SK-N-MC (cell line): ENCODE measurements around the gene SERP2.
A peak's percentile ranks its signal among the peaks of the same experiment; 100 is the strongest.

Experiments used
- DNase-seq: peaks from one replicate; pipeline ENCODE4 v3.0.0-alpha.2; 2011; ENCODE audit warnings: low read depth, low spot score
- H3K27ac ChIP-seq: fragments of 200-600 bp; sonication (generic); 2 replicates; pipeline ENCODE4 v1.5.1; 2016; ENCODE audit warnings: mixed run types
- H3K36me3 ChIP-seq: fragments of 200-600 bp; sonication (generic); 2 replicates; pipeline ENCODE4 v1.6.1; 2017; ENCODE audit warnings: antibody characterized with exemption, low read length, mixed read lengths; ENCODE audit not compliant: insufficient read depth
- H3K4me3 ChIP-seq: fragments of 200-600 bp; sonication (generic); 2 replicates; pipeline ENCODE4 v1.5.1; 2016
- H3K9ac ChIP-seq: fragments of 200-600 bp; sonication (generic); 2 replicates; pipeline ENCODE4 v1.8.0; 2017; ENCODE audit warnings: mixed run types, mixed read lengths; ENCODE audit not compliant: insufficient read length
- H3K9me3 ChIP-seq: fragments of 200-600 bp; sonication (generic); 2 replicates; pipeline ENCODE4 v1.6.1; 2017; ENCODE audit warnings: low read depth, mild to moderate bottlenecking, antibody characterized with exemption, low read length, moderate library complexity, mixed read lengths
- EZH2 ChIP-seq: fragments of 200-600 bp; sonication (generic); IDR thresholded peaks from one replicate; pipeline ENCODE4 v1.6.1; 2017; ENCODE audit warnings: antibody characterized with exemption
- FOXP2 ChIP-seq: optimal IDR thresholded peaks from 2 replicates; pipeline ENCODE3; 2011; ENCODE audit warnings: mild to moderate bottlenecking, moderate library complexity; ENCODE audit not compliant: insufficient read depth; ENCODE audit errors: extremely low read length, control extremely low read depth
- POLR2AphosphoS5 ChIP-seq: IDR thresholded peaks from 2 replicates; pipeline ENCODE4 v1.6.1; 2012; ENCODE audit warnings: mild to moderate bottlenecking, low read depth, low read length, borderline replicate concordance

The SERP2 gene

DNA sequence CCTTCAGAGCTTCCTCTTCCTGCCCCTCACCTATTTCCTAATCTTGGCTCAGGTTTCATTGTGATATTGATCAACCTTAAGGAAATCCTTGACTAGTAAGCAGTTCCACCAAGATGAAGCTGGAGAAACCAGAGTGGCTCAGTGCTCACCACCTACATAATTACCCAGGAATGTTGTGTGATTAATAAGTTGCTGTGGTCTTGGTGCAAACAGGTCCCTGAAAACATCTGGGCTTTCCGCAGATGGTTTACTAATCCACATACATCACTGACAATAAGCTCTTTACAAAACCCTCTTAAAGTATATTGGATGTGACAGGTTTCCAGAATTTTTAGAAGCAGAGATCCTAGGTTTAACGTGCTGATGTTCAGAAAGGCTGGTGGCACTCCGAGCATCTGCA is 8.6 kb upstream of the SERP2 start:
- no peak overlapping the region for H3K4me3 ChIP-seq
- no peak for DNase-seq
- H3K9ac ChIP-seq, result no peak overlapping the region
- TF ChIP-seq FOXP2 (no peak), POLR2AphosphoS5 (no peak), EZH2 (no peak)
- H3K36me3 ChIP-seq, result no peaks in the 10 kb centered on the region
- H3K27ac ChIP-seq, result no peak overlapping the region
- no peaks in the 10 kb centered on the region for H3K9me3 ChIP-seq

DNA sequence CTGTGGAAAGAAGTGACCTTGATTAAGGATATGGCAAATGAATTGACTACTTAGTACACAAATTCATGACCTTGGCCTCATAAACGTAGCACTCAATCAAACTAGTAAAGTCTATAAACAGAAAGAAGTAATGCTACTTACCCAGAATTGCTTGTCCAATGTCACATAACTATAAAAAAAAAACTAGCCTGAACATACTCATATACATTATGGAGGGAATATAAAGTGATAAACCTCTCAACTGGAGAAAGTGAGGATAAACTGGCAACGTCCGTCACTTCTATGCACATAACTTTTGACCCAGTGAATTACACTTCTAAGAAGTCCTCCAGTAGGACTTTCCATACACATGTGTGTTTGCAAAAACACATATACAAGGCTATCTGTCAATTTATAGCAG is 7.7 kb upstream of the SERP2 start:
- Histone ChIP-seq H3K36me3 (no peaks in the 10 kb centered on the region), H3K27ac (no peak overlapping the region)
- DNase-seq, result no peak

DNA sequence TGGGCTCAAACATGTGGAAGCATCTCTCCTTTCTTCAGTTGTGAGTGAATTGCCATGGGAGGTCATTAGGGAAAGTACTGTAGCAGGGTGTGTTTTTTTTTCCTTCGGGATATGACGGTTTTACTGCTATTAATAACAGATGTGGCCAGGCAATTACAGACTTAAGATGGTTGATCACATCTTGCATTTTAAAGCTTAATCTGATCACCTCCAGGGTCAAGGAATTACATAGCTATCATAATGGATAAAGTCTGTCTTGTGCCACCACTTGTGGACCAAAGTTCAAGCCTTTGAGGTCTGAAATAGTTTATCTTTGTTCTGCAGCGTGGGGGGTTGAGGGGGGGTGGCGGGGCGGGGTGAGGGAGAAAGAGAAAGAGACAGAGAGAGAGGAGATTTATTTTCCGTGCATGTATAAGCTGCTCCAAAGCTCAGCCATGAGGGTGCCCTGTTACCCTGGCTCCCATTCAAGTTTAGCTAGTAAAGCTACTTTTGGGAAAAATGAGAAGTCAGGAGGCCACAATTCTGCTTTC is 5.5 kb upstream of the SERP2 start:
- no peak for DNase-seq
- TF ChIP-seq POLR2AphosphoS5 (no peak), FOXP2 (no peak), EZH2 (no peak)
- Histone ChIP-seq H3K9ac (peak overlapping the region; percentile 9), H3K27ac (peak overlapping the region; percentile 84), H3K36me3 (no peaks in the 10 kb centered on the region), H3K9me3 (no peaks in the 10 kb centered on the region), H3K4me3 (peak overlapping the region; percentile 57)

More for the DNA sequence above, 7.7 kb upstream of the SERP2 start:
- no peaks in the 10 kb centered on the region for H3K9me3 ChIP-seq
- H3K4me3 ChIP-seq, result no peak overlapping the region
- TF ChIP-seq EZH2, result no peak
- TF ChIP-seq POLR2AphosphoS5, result no peak
- TF ChIP-seq FOXP2, result no peak
- H3K9ac ChIP-seq, result no peak overlapping the region

DNA sequence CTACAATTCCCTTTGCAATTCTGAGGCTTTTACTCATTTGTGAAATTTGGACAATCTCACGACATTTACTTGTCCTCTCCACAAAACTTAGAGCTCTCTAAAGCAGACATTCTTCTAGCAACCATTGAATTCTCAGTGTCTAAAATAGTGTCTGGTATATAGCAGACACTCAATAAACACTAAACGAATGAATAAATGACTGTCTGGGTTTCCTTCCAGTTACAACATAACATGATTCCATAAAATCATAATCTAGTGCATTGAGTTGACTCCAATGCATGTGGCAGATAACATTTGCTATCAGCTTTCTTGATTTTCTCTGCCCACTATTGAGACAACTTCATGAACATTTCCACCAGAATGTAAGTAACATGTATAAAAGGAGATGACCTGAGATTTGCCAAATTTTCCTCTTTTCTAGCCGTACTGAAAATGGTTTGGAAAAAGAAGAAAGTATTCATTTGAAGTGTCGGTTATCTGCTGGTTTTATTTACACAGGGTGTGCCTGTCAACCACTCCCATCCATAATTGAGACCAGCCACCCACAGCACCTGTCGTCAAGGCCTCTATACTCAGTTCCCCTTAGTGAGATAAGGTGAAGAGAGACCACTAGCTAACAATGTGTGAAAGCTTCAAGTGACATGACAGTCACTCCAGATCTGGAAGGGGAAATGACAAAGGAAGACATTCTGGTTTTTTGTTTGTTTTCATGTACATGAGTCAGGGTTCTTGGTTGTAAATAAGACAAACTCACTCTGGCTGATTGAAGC is 4.8 kb upstream of the SERP2 start:
- TF ChIP-seq FOXP2 (no peak), POLR2AphosphoS5 (no peak), EZH2 (no peak)
- H3K9me3 ChIP-seq, result no peaks in the 10 kb centered on the region
- no peaks in the 10 kb centered on the region for H3K36me3 ChIP-seq
- H3K27ac ChIP-seq, result peak overlapping the region; percentile 84
- no peak for DNase-seq
- H3K4me3 ChIP-seq, result peak overlapping the region; percentile 57
- peak overlapping the region; percentile 9 for H3K9ac ChIP-seq

DNA sequence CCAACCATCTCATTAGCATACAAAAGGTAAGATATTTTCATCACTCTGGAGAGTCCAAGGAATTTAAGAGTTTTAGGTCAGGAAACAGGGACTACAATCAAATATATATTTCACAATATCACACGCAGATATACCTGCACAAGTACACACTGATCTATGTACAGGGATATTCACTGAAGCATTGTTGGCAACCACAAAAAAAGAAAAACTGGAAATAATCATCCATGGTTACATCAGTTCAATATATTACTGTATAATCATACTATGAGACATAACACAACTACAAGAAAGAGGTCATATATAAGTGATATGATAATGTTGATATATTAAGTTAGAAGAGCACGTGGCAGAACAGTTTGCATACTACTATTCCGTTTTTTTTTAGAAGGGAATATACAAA is 2.2 kb upstream of the SERP2 start:
- H3K27ac ChIP-seq, result no peak overlapping the region
- TF ChIP-seq FOXP2 (no peak), EZH2 (no peak), POLR2AphosphoS5 (no peak)
- no peaks in the 10 kb centered on the region for H3K36me3 ChIP-seq
- H3K9ac ChIP-seq, result no peak overlapping the region
- no peak for DNase-seq
- H3K9me3 ChIP-seq, result no peaks in the 10 kb centered on the region
- no peak overlapping the region for H3K4me3 ChIP-seq

DNA sequence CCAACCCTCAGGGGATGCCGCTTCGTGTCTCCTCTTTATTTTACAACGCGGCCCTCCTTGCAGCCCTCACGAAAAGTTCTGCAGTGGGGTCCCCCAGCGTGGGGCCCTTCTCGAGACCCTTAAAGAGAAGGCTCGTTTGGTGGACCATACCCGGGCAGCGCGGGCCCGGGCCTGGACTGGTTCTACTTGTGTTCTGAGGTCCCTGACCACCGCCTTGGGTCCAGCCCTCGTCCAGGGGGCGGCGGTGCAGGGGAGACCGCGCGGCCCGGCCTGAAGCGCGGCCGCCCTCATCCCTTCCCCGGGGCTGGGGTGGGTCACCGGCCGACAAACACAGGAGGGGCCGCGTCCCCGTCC is 400 bp upstream of the SERP2 start:
- Histone ChIP-seq H3K9ac (no peak overlapping the region), H3K4me3 (no peak overlapping the region), H3K27ac (no peak overlapping the region), H3K9me3 (no peaks in the 10 kb centered on the region), H3K36me3 (no peaks in the 10 kb centered on the region)
- DNase-seq, result no peak
- TF ChIP-seq POLR2AphosphoS5 (no peak), FOXP2 (no peak), EZH2 (no peak)

DNA sequence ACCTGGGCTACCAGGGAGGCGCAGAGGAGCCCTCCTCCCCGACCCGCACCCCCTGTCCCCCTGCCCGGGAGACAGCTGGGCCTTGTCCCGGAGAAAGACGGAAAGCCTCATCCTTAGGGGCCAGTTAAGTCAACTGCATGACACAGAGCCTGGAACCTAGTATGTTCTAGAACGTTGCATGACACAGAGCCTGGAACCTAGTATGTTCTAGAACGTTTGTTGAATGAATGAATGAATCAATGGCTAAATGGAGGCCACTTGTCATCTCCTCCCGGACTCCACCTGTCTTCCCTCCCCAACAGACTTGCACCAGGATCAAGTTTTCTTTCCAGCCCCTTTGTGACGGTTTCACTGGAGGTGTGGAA is 706 bp downstream of the SERP2 start:
- DNase-seq, result no peak
- Histone ChIP-seq H3K9me3 (no peaks in the 10 kb centered on the region), H3K27ac (no peak overlapping the region), H3K9ac (no peak overlapping the region), H3K4me3 (no peak overlapping the region), H3K36me3 (no peaks in the 10 kb centered on the region)
- no peak for TF ChIP-seq FOXP2
- no peak for TF ChIP-seq POLR2AphosphoS5
- no peak for TF ChIP-seq EZH2

DNA sequence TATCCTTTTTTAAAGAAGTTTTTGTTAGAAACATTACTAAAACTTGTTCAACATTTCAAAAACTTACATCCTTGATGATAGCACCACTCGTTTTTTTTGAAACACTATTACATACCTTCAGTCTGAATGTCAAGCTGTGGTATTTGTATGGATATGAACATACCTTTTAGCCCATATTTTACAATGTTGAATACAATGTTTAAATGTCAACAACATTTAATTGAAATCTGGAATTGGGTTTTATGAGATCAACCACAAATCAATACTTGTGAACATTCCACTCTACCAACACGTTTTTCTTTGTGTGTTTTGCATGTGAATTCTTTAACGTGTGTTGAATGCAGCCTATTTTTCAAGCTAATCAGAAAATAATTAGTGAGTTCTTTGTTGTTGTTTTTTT is 4.7 kb downstream of the SERP2 start:
- Histone ChIP-seq H3K9ac (no peak overlapping the region), H3K27ac (no peak overlapping the region), H3K4me3 (no peak overlapping the region), H3K9me3 (no peaks in the 10 kb centered on the region), H3K36me3 (no peaks in the 10 kb centered on the region)
- no peak for DNase-seq
- TF ChIP-seq FOXP2, result no peak
- no peak for TF ChIP-seq POLR2AphosphoS5
- no peak for TF ChIP-seq EZH2

DNA sequence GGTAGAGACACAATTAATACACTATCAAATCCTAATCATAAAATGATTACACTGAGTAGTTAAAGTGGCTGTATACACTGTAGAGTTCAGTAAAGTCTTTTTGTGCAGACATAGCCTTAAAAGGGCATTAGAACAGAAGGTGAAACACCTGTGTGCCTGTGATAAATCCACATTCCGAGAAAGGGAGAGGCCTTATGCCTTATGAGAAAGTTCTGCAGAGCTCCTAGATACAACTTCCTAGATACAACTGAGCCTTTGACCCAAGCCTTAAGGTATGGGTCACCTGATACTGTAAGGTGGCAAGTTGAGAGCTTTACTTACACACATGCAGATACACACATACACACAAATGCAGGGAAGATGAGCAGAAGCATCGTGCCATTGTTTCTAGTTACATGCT is 6.3 kb downstream of the SERP2 start:
- Histone ChIP-seq H3K4me3 (no peak overlapping the region), H3K9ac (no peak overlapping the region), H3K27ac (no peak overlapping the region), H3K36me3 (no peaks in the 10 kb centered on the region), H3K9me3 (no peaks in the 10 kb centered on the region)
- TF ChIP-seq POLR2AphosphoS5, result no peak
- TF ChIP-seq FOXP2, result no peak
- TF ChIP-seq EZH2, result no peak
- DNase-seq, result no peak
